Osteocyte (in vitro differentiated cells): Measurements from ENCODE around the gene SKA1. TPM values are rescaled to one million over a fixed set of nuclear protein-coding genes. Genes with fewer than 3 reads are reported as not detected.

Experiments used
- DNase-seq: peaks from one replicate; pipeline ENCODE4 v3.0.0; 2021; ENCODE audit warnings: mixed read lengths; ENCODE audit not compliant: unreplicated experiment; ENCODE audit errors: extremely low spot score
- H3K27ac Mint-ChIP-seq: one replicate; pipeline ENCODE4 v1.8.0; 2021; ENCODE audit warnings: mild to moderate bottlenecking, mixed read lengths; ENCODE audit not compliant: unreplicated experiment
- H3K27me3 Mint-ChIP-seq: one replicate; pipeline ENCODE4 v1.8.0; 2021; ENCODE audit warnings: mixed read lengths; ENCODE audit not compliant: unreplicated experiment
- H3K36me3 Mint-ChIP-seq: one replicate; pipeline ENCODE4 v1.8.0; 2021; ENCODE audit warnings: mixed read lengths; ENCODE audit not compliant: unreplicated experiment
- H3K4me1 Mint-ChIP-seq: one replicate; pipeline ENCODE4 v1.8.0; 2021; ENCODE audit warnings: mixed read lengths; ENCODE audit not compliant: unreplicated experiment
- H3K4me3 Mint-ChIP-seq: one replicate; pipeline ENCODE4 v1.8.0; 2021; ENCODE audit warnings: mild to moderate bottlenecking, moderate library complexity, mixed read lengths; ENCODE audit not compliant: unreplicated experiment
- H3K9me3 Mint-ChIP-seq: one replicate; pipeline ENCODE4 v1.8.0; 2021; ENCODE audit warnings: mixed read lengths; ENCODE audit not compliant: unreplicated experiment
- CTCF ChIP-seq: fragments of 200-600 bp; sonication (generic); IDR thresholded peaks from 2 replicates; pipeline ENCODE4 v1.5.0; 2021; ENCODE audit warnings: antibody characterized with exemption, mild to moderate bottlenecking, moderate library complexity
- long read RNA-seq: library from polyadenylated mRNA; unstranded; transcript quantifications from one replicate; pipeline ENCODE4 v2.0.0, GENCODE V29; 2021
- total RNA-seq: library from RNA; stranded (reverse); gene quantifications from 2 replicates; pipeline ENCODE4 v1.2.1, GENCODE V29; 2021

SKA1 gene
- total RNA-seq = 3.5 and 4.0 TPM in 2 replicates
- long read RNA-seq, transcript SKA1-201 (7 exons, 2,905 nt) = major isoform, 5 of 14 reads
- long read RNA-seq, transcript SKA1-202 (7 exons, 979 nt) = major isoform, 5 of 14 reads
- long read RNA-seq, partial matches to known transcripts = 1 of 14 reads
- long read RNA-seq, other reads (novel, unspliced or antisense) = 2 of 14 reads

- H3K9me3 Mint-ChIP-seq = peaks cover 7% of the 10 kb centered on the region
- TF ChIP-seq CTCF = no peak
- peaks cover 2% of the 10 kb centered on the region for H3K27me3 Mint-ChIP-seq
- no peaks in the 10 kb centered on the region for H3K36me3 Mint-ChIP-seq
- H3K27ac Mint-ChIP-seq = peak within 1 kb of the TSS; percentile 83
- H3K4me3 Mint-ChIP-seq = peak within 1 kb of the TSS; percentile 78
- peaks cover 12% of the 10 kb centered on the region for H3K4me1 Mint-ChIP-seq
- peak; percentile 98 for DNase-seq
These were observed at the start of gene SKA1 for GRCh38 chr18:50374753-50375391. Gene SKA1, plus strand, starts transcription at chr18:50375046. Its CDS starts 785 bp downstream, at chr18:50375831.

- Mint-ChIP-seq H3K9me3 (no peaks in the 10 kb centered on the region), H3K27me3 (no peaks in the 10 kb centered on the region), H3K36me3 (no peaks in the 10 kb centered on the region), H3K27ac (no peak overlapping the region), H3K4me3 (no peak overlapping the region), H3K4me1 (no peaks in the 10 kb centered on the region)
- no peak for TF ChIP-seq CTCF
- no peak for DNase-seq
These were observed 46.9 kb upstream of the SKA1 start for GRCh38 chr18:50327983-50328382.

GRCh38 chr18:50330176-50330575 lies 44.7 kb upstream of the SKA1 start:
- DNase-seq = no peak
- Mint-ChIP-seq H3K4me1 (no peaks in the 10 kb centered on the region), H3K27ac (no peak overlapping the region), H3K4me3 (no peak overlapping the region), H3K27me3 (peaks cover 5% of the 10 kb centered on the region), H3K36me3 (no peaks in the 10 kb centered on the region), H3K9me3 (no peaks in the 10 kb centered on the region)
- no peak for TF ChIP-seq CTCF

- H3K36me3 Mint-ChIP-seq = no peaks in the 10 kb centered on the region
- no peak overlapping the region for H3K4me3 Mint-ChIP-seq
- TF ChIP-seq CTCF = no peak
- H3K4me1 Mint-ChIP-seq = no peaks in the 10 kb centered on the region
- no peak overlapping the region for H3K27ac Mint-ChIP-seq
- no peaks in the 10 kb centered on the region for H3K9me3 Mint-ChIP-seq
- no peak for DNase-seq
- H3K27me3 Mint-ChIP-seq = peaks cover 13% of the 10 kb centered on the region
These were observed 43.2 kb upstream of the SKA1 start for GRCh38 chr18:50331691-50332090.

- Mint-ChIP-seq H3K36me3 (no peaks in the 10 kb centered on the region), H3K9me3 (no peaks in the 10 kb centered on the region), H3K4me1 (no peaks in the 10 kb centered on the region), H3K27ac (no peak overlapping the region), H3K4me3 (no peak overlapping the region), H3K27me3 (peaks cover 26% of the 10 kb centered on the region)
- DNase-seq = no peak
- no peak for TF ChIP-seq CTCF
These were observed 40.2 kb upstream of the SKA1 start for GRCh38 chr18:50334546-50335152.
